Measurements from ENCODE around the gene MAML3.

The MAML3 gene

DNA sequence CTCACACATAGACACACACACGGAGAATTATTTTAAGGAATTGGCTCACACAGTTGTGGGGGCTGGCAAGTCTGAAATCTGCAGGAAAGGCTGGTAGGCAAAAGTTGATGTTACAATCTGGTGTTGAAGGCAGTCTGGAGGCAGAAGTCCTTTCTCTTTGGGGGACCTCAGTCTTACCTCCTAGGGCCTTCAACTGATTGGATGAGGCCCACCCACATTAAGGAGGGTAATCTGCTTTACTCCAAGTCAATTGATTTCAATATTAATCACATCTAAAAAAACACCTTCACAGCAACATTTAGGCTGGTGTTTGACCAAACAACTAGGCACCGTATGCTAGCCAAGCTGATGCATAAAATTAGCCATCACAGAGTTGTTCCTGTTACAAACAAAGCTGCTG, 477.6 kb downstream of the MAML3 start:
- H3K4me3 ChIP-seq (replicated peaks; ENCODE audit: low read depth, low read length) = no peak overlapping the region
- TF ChIP-seq, protein P1, sequence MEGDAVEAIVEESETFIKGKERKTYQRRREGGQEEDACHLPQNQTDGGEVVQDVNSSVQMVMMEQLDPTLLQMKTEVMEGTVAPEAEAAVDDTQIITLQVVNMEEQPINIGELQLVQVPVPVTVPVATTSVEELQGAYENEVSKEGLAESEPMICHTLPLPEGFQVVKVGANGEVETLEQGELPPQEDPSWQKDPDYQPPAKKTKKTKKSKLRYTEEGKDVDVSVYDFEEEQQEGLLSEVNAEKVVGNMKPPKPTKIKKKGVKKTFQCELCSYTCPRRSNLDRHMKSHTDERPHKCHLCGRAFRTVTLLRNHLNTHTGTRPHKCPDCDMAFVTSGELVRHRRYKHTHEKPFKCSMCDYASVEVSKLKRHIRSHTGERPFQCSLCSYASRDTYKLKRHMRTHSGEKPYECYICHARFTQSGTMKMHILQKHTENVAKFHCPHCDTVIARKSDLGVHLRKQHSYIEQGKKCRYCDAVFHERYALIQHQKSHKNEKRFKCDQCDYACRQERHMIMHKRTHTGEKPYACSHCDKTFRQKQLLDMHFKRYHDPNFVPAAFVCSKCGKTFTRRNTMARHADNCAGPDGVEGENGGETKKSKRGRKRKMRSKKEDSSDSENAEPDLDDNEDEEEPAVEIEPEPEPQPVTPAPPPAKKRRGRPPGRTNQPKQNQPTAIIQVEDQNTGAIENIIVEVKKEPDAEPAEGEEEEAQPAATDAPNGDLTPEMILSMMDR (IDR thresholded peaks at IDR 0.05; ENCODE audit: low read depth, low read length, missing control alignments) = no peak
- DNase-seq (ENCODE audit: extremely low read depth, low read depth) = no peak

DNA sequence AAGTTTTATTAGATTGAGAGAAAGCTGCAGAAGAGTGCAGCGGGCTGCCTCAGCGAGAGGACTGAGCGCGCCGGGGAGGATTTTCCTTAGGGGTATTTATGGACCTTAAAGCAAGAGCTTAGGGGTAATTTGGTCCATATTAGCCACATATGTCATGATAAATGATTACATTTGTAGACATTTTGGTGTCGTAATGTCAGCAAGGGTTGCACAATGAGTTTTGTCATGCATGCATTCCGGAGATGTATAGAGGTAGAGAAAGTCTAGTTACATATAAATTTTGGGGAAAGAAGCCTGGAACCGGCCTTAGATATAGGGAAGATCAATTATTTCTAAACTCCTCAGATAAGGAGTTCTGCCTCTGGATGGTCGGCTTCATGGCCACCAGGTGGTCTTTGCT, 478.3 kb downstream of the MAML3 start:
- DNase-seq (ENCODE audit: extremely low read depth, low read depth) = no peak
- TF ChIP-seq, protein P1 (IDR thresholded peaks at IDR 0.05; ENCODE audit: low read depth, low read length, missing control alignments) = no peak

DNA sequence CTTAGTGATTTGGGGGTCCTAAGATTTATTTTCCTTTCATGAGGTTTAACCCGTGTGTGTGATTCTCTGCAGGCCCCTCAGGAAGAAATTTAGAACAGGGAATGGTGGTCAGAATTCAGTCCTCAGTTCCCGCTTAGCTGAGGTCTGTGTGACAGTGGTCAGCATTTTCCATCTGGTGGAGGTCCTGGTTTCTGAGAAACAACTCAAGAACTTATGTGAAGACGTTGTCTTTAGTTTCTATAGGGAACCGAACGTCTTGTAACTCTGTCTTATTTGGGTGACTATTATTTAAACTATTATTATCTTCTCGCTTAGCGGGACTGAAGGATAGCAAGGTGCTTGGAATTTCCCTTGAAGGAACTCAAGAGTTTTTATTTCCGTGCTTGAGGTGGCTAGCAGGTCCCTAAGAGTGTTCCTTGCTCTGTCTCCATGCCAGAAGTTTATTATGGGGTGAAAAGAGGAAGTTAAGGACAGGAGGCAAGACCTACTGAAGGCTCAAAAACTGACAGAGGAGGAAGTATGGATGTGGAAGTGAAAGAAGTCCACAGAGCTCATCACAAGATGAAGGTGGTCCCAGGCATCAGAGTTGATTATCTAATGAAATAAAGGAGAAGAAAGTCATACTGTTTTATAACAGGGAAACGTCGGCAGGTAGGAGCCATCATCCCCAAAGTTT, 479.0 kb downstream of the MAML3 start:
- H3K4me3 ChIP-seq (replicated peaks; ENCODE audit: low read depth, low read length) = no peak overlapping the region
- TF ChIP-seq, protein P1 (IDR thresholded peaks at IDR 0.05; ENCODE audit: low read depth, low read length, missing control alignments) = no peak
- no peak for DNase-seq (ENCODE audit: extremely low read depth, low read depth)

More for the DNA sequence above, 478.3 kb downstream of the MAML3 start:
- no peak overlapping the region for H3K4me3 ChIP-seq (replicated peaks; ENCODE audit: low read depth, low read length)

DNA sequence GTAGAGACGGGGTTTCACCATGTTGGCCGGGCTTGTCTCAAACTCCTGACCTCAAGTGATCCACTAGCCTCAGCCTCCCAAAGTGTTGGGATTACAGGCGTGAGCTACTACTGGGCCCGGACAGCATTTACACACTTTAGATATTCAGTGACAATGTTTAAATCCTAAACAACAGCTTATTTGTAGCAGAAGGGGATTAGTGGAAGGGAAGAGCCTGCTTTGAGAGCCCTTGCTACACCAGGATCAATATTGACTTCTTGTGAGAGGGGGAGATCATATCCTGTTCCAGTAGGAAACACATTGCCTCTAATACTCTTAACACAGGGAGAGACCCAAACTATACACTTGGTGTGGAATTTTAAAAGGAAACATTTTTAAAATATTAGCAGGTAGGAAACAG, 481.3 kb downstream of the MAML3 start:
- H3K4me3 ChIP-seq (replicated peaks; ENCODE audit: low read depth, low read length) = no peak overlapping the region
- DNase-seq (ENCODE audit: extremely low read depth, low read depth) = no peak
- TF ChIP-seq, protein P1 (IDR thresholded peaks at IDR 0.05; ENCODE audit: low read depth, low read length, missing control alignments) = no peak

DNA sequence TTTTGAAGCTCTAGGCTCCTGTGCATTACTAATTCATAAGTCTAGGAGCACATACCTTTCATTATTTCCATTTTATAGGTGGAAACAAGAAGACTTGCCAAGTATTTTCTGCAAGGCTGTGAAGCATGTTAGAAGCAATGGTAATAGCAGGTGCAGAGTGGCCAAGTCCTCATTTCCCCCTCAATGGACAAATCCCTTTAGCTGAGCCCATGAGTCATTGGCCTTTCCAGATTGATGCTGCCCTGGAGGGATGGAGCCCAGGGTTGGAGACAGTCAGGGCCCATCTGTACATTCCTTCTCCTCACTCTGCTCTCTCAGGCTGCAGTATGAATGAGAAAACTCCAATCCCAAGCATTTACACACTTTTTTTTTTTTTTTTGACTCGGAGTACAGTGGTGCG, 481.8 kb downstream of the MAML3 start:
- TF ChIP-seq, protein P1 (IDR thresholded peaks at IDR 0.05; ENCODE audit: low read depth, low read length, missing control alignments) = no peak
- DNase-seq (ENCODE audit: extremely low read depth, low read depth) = no peak
- H3K4me3 ChIP-seq (replicated peaks; ENCODE audit: low read depth, low read length) = no peak overlapping the region

DNA sequence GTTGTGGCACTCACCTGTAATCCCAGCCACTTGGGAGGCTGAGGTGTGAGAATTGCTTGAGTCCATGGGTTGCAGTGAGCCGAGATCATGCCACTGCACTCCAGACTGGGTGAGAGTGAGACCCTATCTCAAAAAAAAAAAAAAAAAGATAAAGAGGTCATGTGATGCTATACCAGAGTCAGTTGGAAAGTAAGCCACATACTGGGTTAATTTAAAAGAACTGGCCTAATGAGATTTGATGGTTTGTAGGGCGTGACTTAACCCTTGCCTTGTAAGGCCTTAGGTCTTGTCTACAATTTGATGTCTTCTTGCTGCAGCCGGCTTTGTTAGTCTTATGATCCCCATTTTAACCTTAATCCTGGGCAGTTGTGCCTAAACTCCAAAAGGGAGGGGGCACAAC, 483.2 kb downstream of the MAML3 start:
- H3K4me3 ChIP-seq (replicated peaks; ENCODE audit: low read depth, low read length) = no peak overlapping the region
- DNase-seq (ENCODE audit: extremely low read depth, low read depth) = no peak
- TF ChIP-seq, protein P1 (IDR thresholded peaks at IDR 0.05; ENCODE audit: low read depth, low read length, missing control alignments) = no peak

DNA sequence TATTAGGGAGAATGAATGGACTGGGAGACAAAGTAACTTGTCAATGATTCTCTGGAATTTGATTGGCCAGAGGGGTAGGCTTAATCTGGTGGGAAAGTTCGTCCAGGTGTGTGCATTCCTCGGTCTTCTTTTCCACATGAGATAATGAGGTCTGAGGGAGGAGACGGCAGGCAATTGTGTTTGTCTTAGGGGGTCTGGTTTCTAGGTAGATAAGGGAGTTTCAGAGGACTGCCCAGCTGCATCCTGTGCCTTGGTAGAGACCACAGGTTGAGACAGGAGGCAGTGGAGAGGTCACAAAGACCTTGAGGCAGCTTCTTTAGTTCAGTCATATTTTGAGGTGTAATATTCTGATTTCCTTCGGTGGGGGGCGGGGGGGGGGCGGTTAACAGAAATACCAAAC, 484.1 kb downstream of the MAML3 start:
- H3K4me3 ChIP-seq (replicated peaks; ENCODE audit: low read depth, low read length) = no peak overlapping the region
- TF ChIP-seq, protein P1 (IDR thresholded peaks at IDR 0.05; ENCODE audit: low read depth, low read length, missing control alignments) = no peak
- DNase-seq (ENCODE audit: extremely low read depth, low read depth) = no peak

Measured in HFF-Myc (cell line).